ENCODE results near the gene CNNM2. TPM values are rescaled to one million over a fixed set of nuclear protein-coding genes. Genes with fewer than 3 reads are reported as not detected.

Gene CNNM2
- total RNA-seq, 6 experiments from 2014 or later, result 7.7 to 9.1 (median 8.1) TPM

- DNase-seq, result no peak
- Mint-ChIP-seq H3K27ac (no peak overlapping the region), H3K9me3 (no peaks in the 10 kb centered on the region), H3K36me3 (ENCODE audit: low read depth) (peaks cover 33% of the 10 kb centered on the region), H3K4me1 (ENCODE audit: low read depth) (no peaks in the 10 kb centered on the region), H3K27me3 (ENCODE audit: insufficient read depth) (peaks cover 4% of the 10 kb centered on the region), H3K4me3 (no peak overlapping the region)
- no peak for TF ChIP-seq CTCF (IDR thresholded peaks at IDR 0.05)
Observed at GRCh38 chr10:103079946-103080345, 161.9 kb downstream of the CNNM2 start.

GRCh38 chr10:103080891-103081581 lies 162.9 kb downstream of the CNNM2 start:
- H3K4me3 Mint-ChIP-seq, result no peak overlapping the region
- H3K9me3 Mint-ChIP-seq, result no peaks in the 10 kb centered on the region
- DNase-seq, result no peak
- no peak overlapping the region for H3K27ac Mint-ChIP-seq
- H3K27me3 Mint-ChIP-seq (ENCODE audit: insufficient read depth), result peaks cover 4% of the 10 kb centered on the region
- no peaks in the 10 kb centered on the region for H3K4me1 Mint-ChIP-seq (ENCODE audit: low read depth)
- no peak for TF ChIP-seq CTCF (IDR thresholded peaks at IDR 0.05)
- H3K36me3 Mint-ChIP-seq (ENCODE audit: low read depth), result peaks cover 43% of the 10 kb centered on the region

- no peaks in the 10 kb centered on the region for H3K4me1 Mint-ChIP-seq (ENCODE audit: low read depth)
- peaks cover 4% of the 10 kb centered on the region for H3K27me3 Mint-ChIP-seq (ENCODE audit: insufficient read depth)
- H3K36me3 Mint-ChIP-seq (ENCODE audit: low read depth), result peaks cover 41% of the 10 kb centered on the region
- TF ChIP-seq CTCF (IDR thresholded peaks at IDR 0.05), result no peak
- no peaks in the 10 kb centered on the region for H3K9me3 Mint-ChIP-seq
- H3K27ac Mint-ChIP-seq, result no peak overlapping the region
- H3K4me3 Mint-ChIP-seq, result no peak overlapping the region
- no peak for DNase-seq
Observed at GRCh38 chr10:103082683-103083082, 164.6 kb downstream of the CNNM2 start.

GRCh38 chr10:103083266-103083976 lies 165.3 kb downstream of the CNNM2 start:
- H3K27ac Mint-ChIP-seq, result peak overlapping the region; percentile 28; the same call in 1 of the 2 replicates
- peaks cover 4% of the 10 kb centered on the region for H3K27me3 Mint-ChIP-seq (ENCODE audit: insufficient read depth)
- peaks cover 44% of the 10 kb centered on the region for H3K36me3 Mint-ChIP-seq (ENCODE audit: low read depth)
- no peak for TF ChIP-seq CTCF (IDR thresholded peaks at IDR 0.05)
- no peak for DNase-seq
- no peaks in the 10 kb centered on the region for H3K9me3 Mint-ChIP-seq
- no peak overlapping the region for H3K4me3 Mint-ChIP-seq
- no peaks in the 10 kb centered on the region for H3K4me1 Mint-ChIP-seq (ENCODE audit: low read depth)

GRCh38 chr10:103083977-103084320 lies 165.9 kb downstream of the CNNM2 start:
- no peaks in the 10 kb centered on the region for H3K4me1 Mint-ChIP-seq (ENCODE audit: low read depth)
- H3K27ac Mint-ChIP-seq, result no peak overlapping the region
- peaks cover 44% of the 10 kb centered on the region for H3K36me3 Mint-ChIP-seq (ENCODE audit: low read depth)
- TF ChIP-seq CTCF (IDR thresholded peaks at IDR 0.05), result no peak
- H3K4me3 Mint-ChIP-seq, result no peak overlapping the region
- H3K9me3 Mint-ChIP-seq, result no peaks in the 10 kb centered on the region
- no peak for DNase-seq
- H3K27me3 Mint-ChIP-seq (ENCODE audit: insufficient read depth), result peaks cover 4% of the 10 kb centered on the region
